ENCODE results near the gene ACP7. TPM values are rescaled to one million over a fixed set of nuclear protein-coding genes. Genes with fewer than 3 reads are reported as not detected.

ACP7 gene
- total and polyA plus RNA-seq, 7 donors = 0.07 TPM; not detected in 6

DNA sequence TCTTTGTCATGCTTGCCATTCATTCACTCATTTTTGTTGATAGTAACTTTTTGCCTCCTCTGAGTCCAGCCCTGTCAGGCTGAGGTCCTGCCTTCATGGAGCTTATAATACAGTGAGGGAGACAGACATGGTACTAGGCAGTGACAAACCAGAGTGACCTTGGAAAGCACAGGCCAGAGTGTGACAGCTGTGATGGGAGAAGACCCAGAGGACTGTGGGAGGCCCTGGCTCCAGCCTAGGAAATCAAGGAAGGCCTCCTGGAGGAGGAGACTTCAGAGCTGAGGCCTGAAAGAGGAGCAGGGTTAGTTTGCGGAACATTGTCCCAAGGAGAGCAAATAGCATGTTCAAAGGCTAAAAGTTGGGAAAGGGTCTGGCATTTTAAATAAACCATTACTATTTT is 61.9 kb downstream of the ACP7 start:
- WGBS, 3 donors = 100% methylated on average over 1 of the region's 1 CpG
- ATAC-seq (no peak), DNase-seq (no peak)

GRCh38 chr19:39146686-39147450 is 62.7 kb downstream of the ACP7 start:
- WGBS, 3 donors = 81 to 83% (median 82%) methylated on average over 7 of the region's 7 CpGs
- ATAC-seq (no peak), DNase-seq (no peak)
- intact Hi-C loops (cut with DNase I) = no loop called here
- TF ChIP-seq CTCF (IDR thresholded peaks at IDR 0.05) = no peak
- H3K4me1 ChIP-seq = no peaks in the 10 kb centered on the region
- H3K9me3 ChIP-seq = no peaks in the 10 kb centered on the region
- H3K27me3 ChIP-seq (ENCODE audit: insufficient read depth in 3 of 3, low read length in 2 of 3) = no peaks in the 10 kb centered on the region
- H3K4me3 ChIP-seq = no peak overlapping the region
- no peak overlapping the region for H3K27ac ChIP-seq
- H3K36me3 ChIP-seq (ENCODE audit: insufficient read depth in 1 of 2, low read depth in 1 of 2) = no peaks in the 10 kb centered on the region

More for the DNA sequence above, 61.9 kb downstream of the ACP7 start:
- Histone ChIP-seq H3K9me3 (no peaks in the 10 kb centered on the region), H3K36me3 (ENCODE audit: insufficient read depth in 1 of 2, low read depth in 1 of 2) (no peaks in the 10 kb centered on the region), H3K27ac (no peak overlapping the region), H3K27me3 (ENCODE audit: insufficient read depth in 3 of 3, low read length in 2 of 3) (no peaks in the 10 kb centered on the region), H3K4me1 (no peaks in the 10 kb centered on the region), H3K4me3 (no peak overlapping the region)
- TF ChIP-seq CTCF (IDR thresholded peaks at IDR 0.05) = no peak
- intact Hi-C loops (cut with DNase I) = no loop called here

DNA sequence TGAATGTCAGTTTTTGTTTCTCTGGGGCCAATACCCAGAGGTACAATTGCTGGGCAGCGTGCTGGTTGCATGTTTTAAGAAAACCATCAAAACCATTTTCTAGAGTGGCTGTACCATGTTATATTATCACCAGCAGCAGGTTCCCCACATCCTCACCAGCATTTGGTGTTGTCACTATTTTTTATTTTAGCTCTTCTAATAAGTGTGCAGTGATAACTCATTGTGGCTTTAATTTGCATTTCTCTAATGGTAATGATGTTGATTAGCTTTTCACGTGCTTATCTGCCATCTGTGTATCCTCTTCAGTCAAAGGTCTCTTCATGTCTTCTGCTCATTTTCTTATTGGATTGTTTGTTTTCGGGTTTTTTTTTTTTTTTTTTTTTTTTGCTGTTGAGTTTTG is 63.3 kb downstream of the ACP7 start:
- TF ChIP-seq CTCF (IDR thresholded peaks at IDR 0.05) = no peak
- Histone ChIP-seq H3K4me1 (no peaks in the 10 kb centered on the region), H3K27me3 (ENCODE audit: insufficient read depth in 3 of 3, low read length in 2 of 3) (no peaks in the 10 kb centered on the region), H3K27ac (no peak overlapping the region), H3K36me3 (ENCODE audit: insufficient read depth in 1 of 2, low read depth in 1 of 2) (no peaks in the 10 kb centered on the region), H3K4me3 (no peak overlapping the region), H3K9me3 (no peaks in the 10 kb centered on the region)
- intact Hi-C loops (cut with DNase I) = no loop called here
- ATAC-seq (no peak), DNase-seq (no peak)
- WGBS, 3 donors = 88 to 96% (median 92%) methylated on average over 3 of the region's 3 CpGs

DNA sequence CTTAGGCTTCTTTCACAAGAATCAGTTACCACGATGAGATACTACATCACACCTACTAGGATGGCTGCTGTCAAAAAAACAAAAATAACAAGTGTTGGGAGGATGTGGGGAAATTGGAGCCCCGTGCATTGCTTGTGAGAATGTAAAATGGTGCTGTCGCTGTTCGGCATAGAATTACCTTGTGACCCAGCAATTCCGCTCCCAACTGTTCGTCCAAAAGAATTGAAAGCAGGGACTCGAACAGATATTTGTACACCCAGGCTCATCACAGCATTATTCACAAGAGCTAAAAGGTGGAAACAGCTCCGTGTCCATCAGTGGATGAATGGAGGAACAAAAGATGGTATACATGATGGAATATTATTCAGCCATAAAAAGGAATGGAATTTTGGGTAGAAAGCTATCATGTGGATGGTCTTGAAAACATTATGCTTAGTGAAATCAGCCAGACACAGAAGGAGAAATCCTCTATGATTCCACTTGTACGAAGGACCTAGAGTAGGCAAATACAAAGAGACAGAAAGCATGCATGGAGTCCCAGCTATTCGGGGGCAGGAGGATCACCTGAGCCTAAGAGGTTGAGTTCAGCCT is 64.9 kb downstream of the ACP7 start:
- Histone ChIP-seq H3K27ac (no peak overlapping the region), H3K27me3 (ENCODE audit: insufficient read depth in 3 of 3, low read length in 2 of 3) (no peaks in the 10 kb centered on the region), H3K9me3 (no peaks in the 10 kb centered on the region), H3K36me3 (ENCODE audit: insufficient read depth in 1 of 2, low read depth in 1 of 2) (no peaks in the 10 kb centered on the region), H3K4me3 (no peak overlapping the region), H3K4me1 (no peaks in the 10 kb centered on the region)
- 97 to 98% (median 98%) methylated on average over 10 of the region's 10 CpGs for WGBS, 3 donors
- TF ChIP-seq CTCF (IDR thresholded peaks at IDR 0.05) = no peak
- ATAC-seq (no peak), DNase-seq (no peak)
- intact Hi-C loops (cut with DNase I) = no loop called here

Measured in psoas muscle (tissue), 8 donors.